HepG2 (cell line): ENCODE data around the gene MAMSTR. TPM values are rescaled to one million over a fixed set of nuclear protein-coding genes. Genes with fewer than 3 reads are reported as not detected.

Experiments used
- ARNT ChIP-seq: fragments of 450-650 bp; IDR thresholded peaks from 2 replicates; pipeline ENCODE4 v1.6.1; 2017
- ESRRA ChIP-seq: sonication (generic); formaldehyde crosslinking; IDR thresholded peaks from 2 replicates; pipeline ENCODE4 v1.5.1; 2020; ENCODE audit warnings: mild to moderate bottlenecking, low read depth, missing genetic modification reagents
- GATAD2A ChIP-seq: IDR thresholded peaks from 2 replicates; pipeline ENCODE4 v1.6.1; 2016
- HNRNPL ChIP-seq: fragments of 200-400 bp; formaldehyde crosslinking; IDR thresholded peaks from 2 replicates; pipeline ENCODE4 v1.6.1; 2017; ENCODE audit warnings: mild to moderate bottlenecking, low read depth, low read length
- MBD4 ChIP-seq: IDR thresholded peaks from 2 replicates; pipeline ENCODE4 v1.6.1; 2012; ENCODE audit warnings: low read length, inconsistent platforms, borderline replicate concordance
- MXD3 ChIP-seq: IDR thresholded peaks from 2 replicates; pipeline ENCODE4 v1.6.1; 2016; ENCODE audit warnings: mild to moderate bottlenecking, missing biosample characterization, missing genetic modification reagents
- NR2F1 ChIP-seq, 2 experiments: fragments of 450-650 bp in 1 of 2; formaldehyde crosslinking in 1 of 2; IDR thresholded peaks; 2 replicates each; pipeline versions ENCODE4 v1.5.0 to v1.6.1; 2016 to 2020; ENCODE audit warnings: mild to moderate bottlenecking in 1 of 2, missing compliant biosample characterization in 1 of 2, missing genetic modification reagents in 1 of 2, moderate library complexity in 1 of 2
- PHF21A ChIP-seq: sonication (generic); formaldehyde crosslinking; IDR thresholded peaks from 2 replicates; pipeline ENCODE4 v1.5.0; 2020; ENCODE audit warnings: mild to moderate bottlenecking, missing genetic modification reagents
- POGZ ChIP-seq: sonication (generic); formaldehyde crosslinking; IDR thresholded peaks from 2 replicates; pipeline ENCODE4 v1.4.0; 2020; ENCODE audit warnings: mild to moderate bottlenecking, missing genetic modification reagents
- RARA ChIP-seq: IDR thresholded peaks from 2 replicates; pipeline ENCODE4 v1.6.1; 2016; ENCODE audit warnings: missing genetic modification reagents, missing compliant biosample characterization
- RFXANK ChIP-seq: IDR thresholded peaks from 2 replicates; pipeline ENCODE4 v1.6.1; 2016
- SALL1 ChIP-seq: sonication (generic); formaldehyde crosslinking; IDR thresholded peaks from 2 replicates; pipeline ENCODE4 v1.8.0; 2022; ENCODE audit warnings: mild to moderate bottlenecking, missing genetic modification reagents
- SMARCC2 ChIP-seq: fragments of 450-650 bp; IDR thresholded peaks from 2 replicates; pipeline ENCODE4 v1.6.1; 2017; ENCODE audit warnings: antibody characterized with exemption, mild to moderate bottlenecking
- SP5 ChIP-seq: IDR thresholded peaks from 2 replicates; pipeline ENCODE4 v1.6.1; 2016; ENCODE audit warnings: low read depth, borderline replicate concordance
- SUZ12 ChIP-seq: fragments of 150-350 bp; IDR thresholded peaks from 2 replicates; pipeline ENCODE4 v1.6.1; 2014; ENCODE audit warnings: low read depth, low read length
- TP53 ChIP-seq: sonication (generic); formaldehyde crosslinking; conservative IDR thresholded peaks from 2 replicates; pipeline ENCODE4 v1.4.0; 2020; ENCODE audit warnings: missing genetic modification reagents
- ZNF121 ChIP-seq: sonication (generic); formaldehyde crosslinking; IDR thresholded peaks from 2 replicates; pipeline ENCODE4 v1.5.0; 2020; ENCODE audit warnings: mild to moderate bottlenecking, missing genetic modification reagents
- ZNF224 ChIP-seq: sonication (generic); formaldehyde crosslinking; IDR thresholded peaks from 2 replicates; pipeline ENCODE4 v1.5.0; 2020; ENCODE audit warnings: mild to moderate bottlenecking, missing genetic modification reagents
- ZNF296 ChIP-seq: sonication (generic); formaldehyde crosslinking; conservative IDR thresholded peaks from 2 replicates; pipeline ENCODE4 v1.5.0; 2020; ENCODE audit warnings: mild to moderate bottlenecking, missing genetic modification reagents
- ZNF503 ChIP-seq: sonication (generic); formaldehyde crosslinking; IDR thresholded peaks from 2 replicates; pipeline ENCODE4 v1.4.0; 2020; ENCODE audit warnings: missing genetic modification reagents
- ZNF687 ChIP-seq: sonication (generic); formaldehyde crosslinking; IDR thresholded peaks from 2 replicates; pipeline ENCODE4 v1.5.1; 2020; ENCODE audit warnings: mild to moderate bottlenecking, missing genetic modification reagents, moderate library complexity
- ZNF709 ChIP-seq: sonication (generic); formaldehyde crosslinking; IDR thresholded peaks from 2 replicates; pipeline ENCODE4 v1.5.0; 2020; ENCODE audit warnings: mild to moderate bottlenecking, missing genetic modification reagents
- polyA plus RNA-seq, 8 experiments: library from polyadenylated mRNA; depleted of rRNA in 3 of 8; stranded (reverse) in 7 of 8; unstranded in 1 of 8; fragments of >200 nt; fragmentation: Illumina TruSeq in 4 of 8; extraction: Trizol in 4 of 8; gene quantifications; 2 replicates each; pipeline versions ENCODE4 v1.2.1 to v1.2.3, GENCODE V29; 2011 to 2016; ENCODE audit warnings: low read depth in 4 of 8, missing spikeins in 1 of 8, mixed read lengths in 1 of 8; ENCODE audit not compliant: insufficient read depth in 1 of 8
- total RNA-seq, 5 experiments: library from RNA; depleted of rRNA; stranded (reverse); fragments of >200 nt; fragmentation: Illumina TruSeq; extraction: Trizol; gene quantifications; 2 replicates each; pipeline ENCODE4 v1.2.3, GENCODE V29; 2016; ENCODE audit warnings: low read depth in 1 of 5

The MAMSTR gene
- total and polyA plus RNA-seq, 2 of the 13 experiments (the other 11 are each of a cell fraction or from before 2014, with no cell fraction given), result 2.2 to 2.4 TPM

- TF ChIP-seq ZNF709 (no peak), RFXANK (no peak), MBD4 (no peak), MXD3 (CRISPR knock-in tag) (no peak), ZNF224 (no peak), ARNT (no peak), RARA (CRISPR knock-in tag) (0 out of 2 replicates have a peak, but pooled peaks have one; percentile 13), SMARCC2 (no peak), GATAD2A (CRISPR knock-in tag) (0 out of 2 replicates have a peak, but pooled peaks have one; percentile 32), PHF21A (CRISPR knock-in tag) (peak; percentile 38; the same call in 1 of the 2 replicates), HNRNPL (0 out of 2 replicates have a peak, but pooled peaks have one; percentile 17), SP5 (CRISPR knock-in tag) (0 out of 2 replicates have a peak, but pooled peaks have one; percentile 35), TP53 (no peak), ZNF121 (CRISPR knock-in tag) (peak; percentile 85), ZNF503 (CRISPR knock-in tag) (no peak), SALL1 (CRISPR knock-in tag) (peak; percentile 52; the same call in 1 of the 2 replicates), ZNF687 (peak; percentile 76), ZNF296 (peak; percentile 38; the same call in 1 of the 2 replicates), NR2F1 (CRISPR knock-in tag; IDR thresholded peaks at IDR 0.05) (no peak), SUZ12 (no peak), ESRRA (CRISPR knock-in tag) (0 out of 2 replicates have a peak, but pooled peaks have one; percentile 34), POGZ (CRISPR knock-in tag) (peak; percentile 27; the same call in 1 of the 2 replicates)
Measured at GRCh38 chr19:48680436-48681126, 38.9 kb downstream of the MAMSTR start (continued).
